NCI-H1105 (cell line): ENCODE results near the gene FOXP1.
A peak's percentile ranks its signal among the peaks of the same experiment; 100 is the strongest.

Experiments
- DNase-seq: peaks from one replicate; lab custom pipeline; 2025; lab: John Stamatoyannopoulos, UW

Gene FOXP1

GRCh38 chr3:71210257-71211007 is 373.1 kb downstream of the FOXP1 start:
- DNase-seq, result no peak

DNA sequence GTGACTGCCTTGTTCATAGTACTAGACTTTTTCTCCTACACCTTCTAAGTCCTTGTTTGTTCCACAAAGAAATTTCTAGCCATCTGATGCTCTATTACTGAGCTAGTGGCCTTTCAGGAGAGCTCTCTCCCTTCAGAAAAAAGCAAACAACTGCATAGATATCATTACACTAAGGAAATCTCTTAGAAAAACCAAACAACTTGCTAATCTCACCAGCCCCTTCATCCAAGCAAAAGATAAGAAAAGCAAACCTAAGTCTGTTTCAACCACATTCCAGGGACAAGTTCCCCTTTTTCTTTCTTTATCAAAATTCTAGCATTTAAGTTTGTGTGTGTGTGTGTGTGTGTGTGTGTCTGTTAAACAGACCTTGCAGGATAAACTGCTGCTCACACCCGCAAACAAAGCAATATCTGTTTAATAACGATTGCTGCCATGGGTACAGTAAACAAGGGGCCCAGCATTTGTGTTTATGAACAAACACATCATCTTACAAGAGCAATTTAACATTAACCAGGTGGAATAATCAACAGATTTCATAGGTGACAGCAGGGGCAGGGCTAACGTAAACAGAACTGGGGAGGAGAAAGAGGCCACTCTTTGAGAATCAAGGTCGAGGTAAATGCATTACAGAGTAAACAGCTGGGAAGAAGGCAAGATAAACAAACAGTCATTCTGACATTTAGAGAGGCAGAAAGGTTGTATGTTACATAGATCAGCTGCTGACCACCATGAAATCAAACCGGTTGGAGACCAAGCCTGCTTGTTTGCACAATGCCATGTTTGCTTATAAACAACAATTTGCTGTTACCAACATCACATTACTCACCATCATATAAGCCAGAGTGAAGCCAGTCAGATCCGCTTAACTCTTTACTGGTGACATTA is 375.1 kb downstream of the FOXP1 start:
- DNase-seq, result peak; percentile 26

GRCh38 chr3:71207632-71208031 is 375.9 kb downstream of the FOXP1 start:
- no peak for DNase-seq

GRCh38 chr3:71206305-71207165 is 377.0 kb downstream of the FOXP1 start:
- DNase-seq, result no peak

DNA sequence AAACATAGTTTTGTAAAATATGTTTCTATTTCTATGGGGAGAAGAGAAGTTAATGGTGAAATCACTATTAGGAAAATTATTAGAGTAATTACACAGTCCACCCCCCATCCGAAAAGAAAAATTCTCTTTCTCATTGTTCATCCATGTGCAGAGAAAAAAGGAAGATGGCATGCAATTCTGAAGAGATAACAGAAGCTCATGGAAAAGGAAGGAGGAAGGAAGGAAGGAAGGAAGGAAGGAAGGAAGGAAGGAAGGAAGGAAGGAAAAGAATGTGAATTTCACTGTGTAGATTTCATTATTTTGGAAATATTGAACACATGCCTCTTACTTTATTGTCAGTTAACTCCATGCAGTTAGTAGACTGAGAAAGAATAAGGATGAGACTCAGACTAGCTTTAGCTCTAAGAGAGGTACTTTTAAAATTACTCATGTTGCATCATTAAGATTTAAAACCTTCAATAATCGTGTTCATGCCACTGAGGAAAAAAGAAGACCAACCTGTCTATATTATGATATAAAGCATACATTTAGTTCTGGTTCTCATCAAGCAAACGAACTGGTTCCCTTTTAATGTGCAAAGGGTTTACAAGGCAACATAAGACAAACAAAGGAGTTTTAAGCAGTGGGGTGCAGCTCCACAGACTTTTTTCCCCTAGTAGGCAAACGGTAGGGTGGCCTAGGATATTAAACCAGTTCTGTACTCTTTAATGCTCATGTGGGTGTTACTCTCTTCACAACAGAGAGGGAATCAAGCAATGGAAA is 379.6 kb downstream of the FOXP1 start:
- no peak for DNase-seq

GRCh38 chr3:71202848-71203533 is 380.5 kb downstream of the FOXP1 start:
- DNase-seq, result no peak

DNA sequence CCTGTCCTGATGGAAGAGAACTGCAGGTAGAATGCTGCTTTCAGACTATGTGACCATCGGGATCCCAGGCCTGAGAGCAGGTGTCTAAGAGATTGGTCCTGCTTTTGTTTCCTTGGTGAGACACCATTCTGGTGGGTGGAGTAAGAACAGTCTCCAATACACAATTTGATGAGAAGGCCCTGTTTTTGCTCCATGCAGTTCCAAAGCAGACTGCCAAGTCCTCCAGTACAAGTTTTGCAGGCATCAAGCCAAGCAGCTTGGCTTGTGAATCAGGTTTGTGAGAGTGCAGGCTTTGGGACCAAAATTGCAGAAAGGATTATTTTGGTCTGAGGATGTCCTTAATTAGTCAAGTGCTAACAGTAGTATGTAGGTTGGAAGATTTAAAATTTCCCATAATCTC is 381.6 kb downstream of the FOXP1 start:
- no peak for DNase-seq

GRCh38 chr3:71197841-71198565 is 385.5 kb downstream of the FOXP1 start:
- no peak for DNase-seq

DNA sequence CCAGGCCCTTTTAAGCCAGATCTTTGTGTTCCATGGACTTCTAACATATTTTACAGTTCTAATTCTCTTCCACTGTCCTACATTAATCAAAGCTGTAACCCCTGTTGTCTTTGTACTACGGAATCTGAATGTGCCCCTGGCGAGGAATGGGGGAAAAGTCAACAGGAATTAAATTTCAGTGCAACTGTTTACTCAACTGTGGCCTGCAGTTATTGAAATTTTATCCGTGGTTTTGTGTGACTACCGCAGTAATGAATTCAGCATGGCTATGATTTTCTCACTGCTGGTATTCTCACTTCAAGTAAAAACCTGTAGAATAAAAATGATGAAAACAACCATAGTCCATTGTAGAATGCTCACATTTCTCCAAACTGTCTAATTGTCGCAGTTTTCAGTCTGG is 388.0 kb downstream of the FOXP1 start:
- DNase-seq, result no peak

DNA sequence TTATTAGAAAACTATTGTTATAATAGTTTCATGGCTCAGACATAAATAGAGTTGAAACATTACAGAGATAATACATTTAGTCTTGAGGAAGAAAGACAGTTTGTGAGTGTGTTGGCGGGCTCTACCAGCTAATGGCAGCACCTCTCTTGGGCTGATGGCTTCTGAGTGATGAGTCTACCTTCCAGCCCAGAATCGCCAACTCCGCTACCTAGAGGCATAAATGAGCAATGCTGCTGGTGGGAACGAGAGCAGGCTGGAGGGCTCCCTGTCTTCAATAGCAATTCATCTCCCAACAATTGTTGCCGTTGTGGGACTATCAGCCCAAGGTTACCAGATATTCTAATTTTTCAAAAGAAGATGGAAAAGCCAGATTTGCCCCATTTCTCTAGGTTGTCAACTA is 388.7 kb downstream of the FOXP1 start:
- DNase-seq, result no peak

DNA sequence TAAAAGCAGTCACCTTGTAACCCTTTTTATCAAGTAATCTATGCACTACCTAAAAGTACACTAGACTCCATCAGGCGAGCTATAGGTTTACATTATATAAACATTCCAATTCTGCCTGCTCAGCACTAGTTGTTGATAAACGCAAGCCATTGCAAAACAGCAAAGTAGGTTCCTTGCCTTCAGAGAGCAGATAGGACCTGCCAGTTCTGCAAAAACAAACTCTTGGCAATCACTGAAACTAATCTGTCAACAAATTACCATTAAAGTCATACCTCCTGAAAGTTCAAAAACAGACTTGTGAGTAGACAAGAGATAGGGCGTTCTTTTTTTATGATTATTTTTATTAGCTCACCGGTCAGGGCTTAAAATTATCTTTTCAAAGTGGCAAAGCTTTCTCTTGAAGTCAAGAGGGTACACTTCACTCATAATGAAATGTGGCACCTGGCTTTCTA is 392.5 kb downstream of the FOXP1 start:
- DNase-seq, result peak; percentile 20

GRCh38 chr3:71189480-71189879 is 394.0 kb downstream of the FOXP1 start:
- DNase-seq, result no peak

DNA sequence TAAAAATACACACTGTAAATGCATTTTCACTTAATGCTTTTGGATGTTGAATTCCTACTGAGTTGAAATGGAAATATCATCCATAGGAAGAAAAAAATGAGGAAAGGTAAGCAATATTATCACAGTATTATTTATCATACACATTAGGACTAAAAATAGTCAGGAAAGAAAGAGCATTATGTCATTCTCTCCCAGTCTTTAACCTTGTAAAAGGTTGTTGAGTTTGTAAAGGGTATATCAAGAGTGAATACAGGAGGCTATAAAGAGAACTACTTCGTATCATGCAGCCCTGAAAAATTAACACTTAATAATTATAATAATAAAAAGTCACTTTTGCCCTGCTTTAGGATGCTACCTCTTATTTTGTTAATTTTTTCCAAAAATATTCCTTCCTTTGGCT is 395.8 kb downstream of the FOXP1 start:
- no peak for DNase-seq

DNA sequence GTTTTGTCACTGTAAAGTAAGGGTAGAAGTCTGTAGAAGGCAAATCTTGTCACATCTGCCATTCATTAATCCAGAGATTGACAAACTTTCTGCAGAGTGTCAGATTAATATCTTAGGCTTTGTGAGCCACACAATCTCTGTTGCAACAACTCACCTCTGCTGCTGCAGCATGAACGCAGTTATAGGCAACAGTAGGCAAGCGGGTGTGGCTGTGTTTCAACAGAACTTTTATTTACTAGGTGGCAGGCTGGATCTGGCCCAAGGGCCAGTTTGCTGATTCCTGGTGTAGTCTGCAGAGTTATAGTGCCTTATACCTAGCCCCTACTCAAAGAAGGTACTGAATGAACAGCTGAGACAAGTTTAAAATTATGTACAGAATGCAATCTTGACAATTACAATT is 396.7 kb downstream of the FOXP1 start:
- DNase-seq, result no peak

DNA sequence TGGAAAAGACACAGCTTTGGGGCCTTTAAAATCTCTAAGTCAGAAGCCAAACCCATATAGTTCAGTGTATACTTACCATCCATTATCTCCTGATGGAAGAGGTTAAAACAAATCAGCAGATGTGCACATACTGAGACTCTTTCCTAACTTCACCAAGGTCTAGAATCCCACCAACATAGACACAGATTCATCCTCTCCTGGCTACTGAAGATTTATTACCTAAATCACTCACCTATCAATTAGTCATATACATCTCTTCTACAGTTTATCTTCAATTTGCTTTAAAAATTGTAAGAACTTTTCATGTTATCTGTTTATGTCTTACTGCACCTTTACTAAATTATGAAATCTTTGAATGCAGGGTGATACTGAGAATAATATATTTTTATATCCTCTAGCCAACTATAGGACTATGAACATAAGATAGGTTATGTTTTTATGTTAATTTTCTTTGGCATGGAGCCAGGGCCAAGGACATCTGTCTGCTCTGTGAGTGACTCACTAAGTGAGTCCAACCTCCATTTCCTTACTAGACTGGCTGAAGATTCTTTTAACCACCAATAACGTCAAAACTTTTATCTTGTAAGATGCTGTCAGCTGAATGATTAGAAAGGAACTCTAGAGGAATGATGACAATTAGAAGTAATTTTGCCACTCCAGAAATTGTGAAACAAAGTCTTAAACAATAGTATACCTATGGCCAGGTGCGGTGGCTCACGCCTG is 397.6 kb downstream of the FOXP1 start:
- DNase-seq, result no peak

- no peak for DNase-seq
Measured at GRCh38 chr3:71184252-71184651, 399.3 kb downstream of the FOXP1 start.

DNA sequence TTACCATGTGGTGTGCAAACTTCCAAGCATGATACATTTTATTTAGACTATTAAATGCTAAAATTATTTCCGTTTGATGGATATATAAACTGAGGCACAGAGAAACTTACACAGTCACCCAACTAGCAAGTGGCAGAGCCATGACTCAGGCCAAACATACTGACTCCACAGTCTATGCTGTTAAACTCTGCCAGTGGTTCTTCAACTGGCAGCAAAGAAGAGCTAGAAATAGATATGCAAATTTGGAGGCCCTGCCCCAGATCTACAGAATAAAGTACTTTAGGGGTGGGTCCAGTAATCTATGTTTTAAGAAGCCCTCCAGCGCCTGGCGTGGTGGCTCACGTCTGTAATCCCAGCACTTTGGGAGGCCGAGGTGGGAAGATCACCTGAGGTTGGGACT is 400.0 kb downstream of the FOXP1 start:
- DNase-seq, result no peak

DNA sequence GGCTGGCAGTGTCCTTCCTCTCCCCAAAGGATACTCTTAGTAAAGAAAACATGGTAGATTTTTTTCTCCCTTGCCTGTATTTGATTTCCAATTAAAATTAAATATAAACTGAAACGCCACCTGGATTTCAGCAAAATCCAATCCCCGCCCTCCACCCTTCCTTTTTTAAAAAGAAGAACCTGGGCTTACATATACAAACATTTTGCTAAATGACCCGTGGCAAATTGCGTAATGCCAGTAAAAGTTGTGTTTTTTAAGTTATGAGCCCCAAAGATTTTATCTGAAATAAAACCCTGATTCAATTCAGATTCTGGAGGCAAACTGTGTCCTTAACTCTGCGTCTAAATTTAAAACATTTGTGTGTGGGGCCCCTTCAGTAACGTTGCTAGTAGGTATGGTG is 403.0 kb downstream of the FOXP1 start:
- DNase-seq, result no peak

GRCh38 chr3:71177375-71177774 is 406.2 kb downstream of the FOXP1 start:
- DNase-seq, result no peak

DNA sequence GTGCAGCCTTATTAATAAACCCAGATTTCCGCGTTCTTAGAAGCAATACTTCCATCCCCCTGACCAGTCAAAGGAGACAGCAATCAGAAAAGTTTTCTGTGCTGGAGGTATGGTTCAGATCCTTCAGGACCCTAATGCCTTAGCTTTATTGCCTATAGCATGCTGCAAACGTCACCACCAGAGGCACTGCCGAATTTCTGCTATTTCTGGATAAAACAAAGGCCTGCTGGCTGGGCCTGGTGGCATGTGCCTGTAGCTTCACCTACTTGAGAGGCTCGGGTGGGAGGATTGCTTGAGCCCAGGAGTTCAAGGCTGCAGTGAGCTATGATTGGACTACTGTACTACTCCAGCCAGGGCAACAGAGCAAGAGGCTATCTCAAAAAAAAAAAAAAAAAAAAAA is 407.2 kb downstream of the FOXP1 start:
- DNase-seq, result no peak
